Liver (tissue), 9 donors: ENCODE data around the gene EPSTI1. TPM values are rescaled to one million over a fixed set of nuclear protein-coding genes. Genes with fewer than 3 reads are reported as not detected.

Experiments
- DNase-seq: peaks from one replicate; pipeline ENCODE4 v3.0.0-alpha.2; 2017; ENCODE audit warnings: low spot score
- H3K27ac ChIP-seq, 2 donors: one replicate each; pipeline ENCODE4 v1.7.0; 2013; ENCODE audit warnings: inconsistent platforms in 2 of 2, low read length in 2 of 2, control low read depth in 1 of 2, low read depth in 1 of 2, mild to moderate bottlenecking in 1 of 2
- H3K27me3 ChIP-seq, 4 donors: one replicate each; pipeline versions ENCODE4 v1.6.1 to v1.7.0; 2013; ENCODE audit warnings: low read length in 3 of 4, inconsistent platforms in 1 of 4, mild to moderate bottlenecking in 1 of 4, moderate library complexity in 1 of 4; ENCODE audit not compliant: control insufficient read depth in 4 of 4, insufficient read depth in 4 of 4
- H3K36me3 ChIP-seq, 4 donors: one replicate each; pipeline versions ENCODE4 v1.6.1 to v1.7.0; 2013; ENCODE audit warnings: low read length in 3 of 4, mild to moderate bottlenecking in 3 of 4, low read depth in 1 of 4, moderate library complexity in 1 of 4; ENCODE audit not compliant: control insufficient read depth in 4 of 4, insufficient read depth in 3 of 4
- H3K4me1 ChIP-seq, 4 donors: one replicate each; pipeline versions ENCODE4 v1.6.1 to v1.7.0; 2013; ENCODE audit warnings: low read length in 3 of 4, mild to moderate bottlenecking in 3 of 4, moderate library complexity in 1 of 4; ENCODE audit not compliant: control insufficient read depth in 4 of 4, insufficient read depth in 4 of 4
- H3K4me3 ChIP-seq, 3 donors: one replicate each; pipeline versions ENCODE4 v1.6.1 to v1.7.0; 2013; ENCODE audit warnings: low read length in 3 of 3, control low read depth in 1 of 3, low read depth in 1 of 3, mild to moderate bottlenecking in 1 of 3
- H3K9ac ChIP-seq, 2 donors: one replicate each; pipeline ENCODE4 v1.7.0; 2013; ENCODE audit warnings: low read length in 2 of 2, mild to moderate bottlenecking in 2 of 2, moderate library complexity in 2 of 2, control low read depth in 1 of 2, low read depth in 1 of 2
- H3K9me3 ChIP-seq, 4 donors: one replicate each; pipeline versions ENCODE4 v1.6.1 to v1.7.0; 2013; ENCODE audit warnings: low read length in 3 of 4; ENCODE audit not compliant: control insufficient read depth in 4 of 4
- CTCF ChIP-seq: fragments of 150-350 bp; IDR thresholded peaks from 2 replicates; pipeline ENCODE4 v1.5.1; 2017; ENCODE audit warnings: improper control_type of control experiment, low read depth, low read length; ENCODE audit not compliant: missing input control
- EGR1 ChIP-seq, 2 donors: IDR thresholded peaks; 2 replicates each; pipeline ENCODE4 v1.6.1; 2016 to 2018; ENCODE audit warnings: antibody characterized with exemption in 2 of 2, low read depth in 2 of 2
- FOXA1 ChIP-seq: IDR thresholded peaks from 2 replicates; pipeline ENCODE4 v1.6.1; 2016; ENCODE audit warnings: antibody characterized with exemption
- FOXA2 ChIP-seq: IDR thresholded peaks from 2 replicates; pipeline ENCODE4 v1.6.1; 2016; ENCODE audit warnings: antibody characterized with exemption
- GABPA ChIP-seq, 2 donors: IDR thresholded peaks in 1 of 2; conservative IDR thresholded peaks in 1 of 2; 2 replicates each; pipeline ENCODE4 v1.6.1; 2016; ENCODE audit warnings: antibody characterized with exemption in 2 of 2, mild to moderate bottlenecking in 1 of 2, moderate library complexity in 1 of 2
- HNF4A ChIP-seq, 2 donors: conservative IDR thresholded peaks; 2 replicates each; pipeline ENCODE4 v1.6.1; 2016; ENCODE audit warnings: antibody characterized with exemption in 2 of 2, mild to moderate bottlenecking in 2 of 2
- HNF4G ChIP-seq: IDR thresholded peaks from 2 replicates; pipeline ENCODE4 v1.6.1; 2016; ENCODE audit warnings: antibody characterized with exemption
- JUND ChIP-seq, 2 donors: IDR thresholded peaks; 2 replicates each; pipeline ENCODE4 v1.6.1; 2016; ENCODE audit warnings: antibody characterized with exemption in 2 of 2
- MAX ChIP-seq: IDR thresholded peaks from 2 replicates; pipeline ENCODE4 v1.6.1; 2016; ENCODE audit warnings: antibody characterized with exemption
- NR2F2 ChIP-seq: IDR thresholded peaks from 2 replicates; pipeline ENCODE4 v1.6.1; 2016; ENCODE audit warnings: antibody characterized with exemption
- REST ChIP-seq: IDR thresholded peaks from 2 replicates; pipeline ENCODE4 v1.6.1; 2016; ENCODE audit warnings: antibody characterized with exemption, mild to moderate bottlenecking
- RXRA ChIP-seq, 2 donors: IDR thresholded peaks; 2 replicates each; pipeline ENCODE4 v1.6.1; 2017 to 2018; ENCODE audit warnings: antibody characterized with exemption in 2 of 2, mild to moderate bottlenecking in 1 of 2
- SP1 ChIP-seq: IDR thresholded peaks from 2 replicates; pipeline ENCODE4 v1.6.1; 2018; ENCODE audit warnings: antibody characterized with exemption, mild to moderate bottlenecking
- TAF1 ChIP-seq: conservative IDR thresholded peaks from 2 replicates; pipeline ENCODE4 v1.6.1; 2016; ENCODE audit warnings: antibody characterized with exemption, mild to moderate bottlenecking
- YY1 ChIP-seq: IDR thresholded peaks from 2 replicates; pipeline ENCODE4 v1.6.1; 2016; ENCODE audit warnings: antibody characterized with exemption, mild to moderate bottlenecking
- ZBTB33 ChIP-seq: IDR thresholded peaks from 2 replicates; pipeline ENCODE4 v1.6.1; 2016; ENCODE audit warnings: antibody characterized with exemption
- WGBS: extraction: QIAGEN DNeasy Blood & Tissue Kit; methylation state at CpG from one replicate; pipeline ENCODE4 v1.1.7; 2013; 5-methylcytosine and 5-hydroxymethylcytosine counted together
- polyA plus RNA-seq, 2 donors: library from polyadenylated mRNA; stranded (reverse) in 1 of 2; unstranded in 1 of 2; fragments of 200-250 nt in 1 of 2; fragments of >200 nt in 1 of 2; fragmentation: Nextera tagmentation in 1 of 2; extraction: Ambion mirVana in 1 of 2; gene quantifications; one replicate each; pipeline versions ENCODE4 v1.2.1 to v1.2.3, GENCODE V29; 2013 to 2015
- total RNA-seq, 2 donors: library from RNA; depleted of rRNA; stranded (reverse); fragments of >200 nt; gene quantifications; one replicate each; pipeline ENCODE4 v1.2.3, GENCODE V29; 2014
- donor health status: healthy.
- donor health status: healthy.
- donor health status: healthy.
- donor health status: healthy.
- donor health status: healthy.

Gene EPSTI1
- total and polyA plus RNA-seq, 4 donors = 2.1 to 20.3 (median 4.2) TPM

- Histone ChIP-seq H3K36me3 (no peaks in the 10 kb centered on the region), H3K9me3 (no peaks in the 10 kb centered on the region), H3K4me1 (no peaks in the 10 kb centered on the region), H3K4me3 (no peak overlapping the region), H3K27me3 (no peaks in the 10 kb centered on the region), H3K9ac (no peak overlapping the region), H3K27ac (no peak overlapping the region)
- no peak for DNase-seq
- TF ChIP-seq SP1 = no peak
- TF ChIP-seq EGR1 (IDR thresholded peaks at IDR 0.05; ENCODE audit: low read depth in 2 of 2) = no peak
- TF ChIP-seq GABPA (IDR thresholded peaks at IDR 0.05 in 1 of 2, conservative IDR thresholded peaks at IDR 0.05 in 1 of 2) = no peak
- no peak for TF ChIP-seq MAX
- no peak for TF ChIP-seq NR2F2
- no peak for TF ChIP-seq ZBTB33
- no peak for TF ChIP-seq FOXA2
- no peak for TF ChIP-seq HNF4G
- TF ChIP-seq CTCF = no peak
- no peak for TF ChIP-seq YY1
- no peak for TF ChIP-seq TAF1
- TF ChIP-seq FOXA1 = no peak
- no peak for TF ChIP-seq HNF4A (conservative IDR thresholded peaks at IDR 0.05)
- 91% methylated on average over 3 of the region's 3 CpGs for WGBS
These were observed 16.6 kb upstream of the EPSTI1 start for GRCh38 chr13:43008596-43008995.

GRCh38 chr13:43006893-43007631, 15.0 kb upstream of the EPSTI1 start:
- Histone ChIP-seq H3K9ac (no peak overlapping the region), H3K27ac (no peak overlapping the region), H3K4me3 (no peak overlapping the region), H3K4me1 (no peaks in the 10 kb centered on the region), H3K9me3 (no peaks in the 10 kb centered on the region), H3K27me3 (no peaks in the 10 kb centered on the region), H3K36me3 (no peaks in the 10 kb centered on the region)
- DNase-seq = no peak
- TF ChIP-seq ZBTB33 (no peak), JUND (IDR thresholded peaks at IDR 0.05) (no peak), REST (no peak), YY1 (no peak), FOXA1 (no peak), CTCF (no peak), HNF4A (conservative IDR thresholded peaks at IDR 0.05) (no peak), EGR1 (IDR thresholded peaks at IDR 0.05; ENCODE audit: low read depth in 2 of 2) (no peak), NR2F2 (no peak), MAX (no peak), RXRA (IDR thresholded peaks at IDR 0.05) (no peak), HNF4G (no peak)
- 39% methylated on average over 3 of the region's 3 CpGs for WGBS
